Measurements from ENCODE around the gene CST9L.
"Not testable (repeated sequence)": the region's sequence is repeated elsewhere in the genome, so short reads cannot be mapped to it uniquely, and the experiment has no call there.

The CST9L gene

GRCh38 chr20:23585808-23586734, 17.8 kb upstream of the CST9L start:
- no peak for DNase-seq

DNA sequence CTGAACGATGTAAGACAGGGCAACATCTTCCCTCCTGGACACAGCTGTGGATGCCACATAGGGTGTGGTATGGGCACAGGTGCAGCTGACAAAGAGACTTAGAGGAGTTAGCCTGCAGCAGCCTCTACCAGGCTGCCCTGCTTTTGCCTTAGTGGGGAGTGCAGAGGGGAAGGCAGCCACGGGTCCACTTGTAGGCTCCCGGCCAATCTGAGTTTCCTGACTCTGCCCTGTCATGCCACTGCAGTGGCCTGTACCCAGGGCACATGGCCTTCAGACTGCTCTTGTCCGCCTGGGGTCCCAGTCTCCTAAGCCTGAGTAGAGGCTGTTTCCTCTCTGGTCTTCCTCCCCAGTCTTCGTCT, 17.1 kb upstream of the CST9L start:
- DNase-seq: no peak

DNA sequence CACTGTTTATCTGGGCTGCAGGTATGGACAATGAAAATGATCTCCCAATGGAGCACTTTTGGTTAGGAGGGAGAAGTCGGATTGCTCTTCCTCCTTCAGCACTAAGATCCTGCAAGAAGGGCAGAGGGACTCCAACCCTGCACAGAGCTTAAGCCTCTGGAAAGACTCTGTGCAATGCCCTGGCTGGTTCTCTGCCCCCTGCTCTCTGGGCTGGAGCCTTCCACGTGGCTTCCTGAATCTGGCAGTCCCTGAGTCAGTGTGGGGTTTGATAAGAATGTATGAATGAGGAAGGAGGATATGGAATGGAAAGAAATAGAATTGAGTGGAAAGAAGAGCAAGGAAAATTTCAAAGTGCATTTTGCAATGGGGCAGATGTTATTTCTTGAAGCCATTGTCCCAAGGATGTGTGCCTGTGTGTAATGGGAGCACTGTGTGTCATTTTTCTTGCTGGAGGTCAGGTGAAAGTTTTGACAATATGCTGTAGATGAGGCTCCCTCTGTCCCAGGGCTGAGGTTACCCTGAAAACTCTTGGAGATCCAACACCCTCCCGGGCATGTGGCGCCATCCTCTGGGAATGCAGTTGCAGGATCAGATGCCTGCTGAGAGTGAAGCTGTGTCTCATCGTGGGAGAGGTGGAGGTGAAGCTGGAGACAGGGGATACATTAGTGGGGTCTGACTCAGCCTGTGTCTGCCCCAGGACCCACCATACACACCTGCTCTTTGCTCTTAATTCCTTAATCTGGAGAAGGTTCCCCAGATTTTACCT, 16.3 kb upstream of the CST9L start:
- no peak for DNase-seq

- DNase-seq: no peak
Observed at GRCh38 chr20:23583526-23583925, 15.2 kb upstream of the CST9L start.

GRCh38 chr20:23582293-23582692, 14.0 kb upstream of the CST9L start:
- no peak for DNase-seq

DNA sequence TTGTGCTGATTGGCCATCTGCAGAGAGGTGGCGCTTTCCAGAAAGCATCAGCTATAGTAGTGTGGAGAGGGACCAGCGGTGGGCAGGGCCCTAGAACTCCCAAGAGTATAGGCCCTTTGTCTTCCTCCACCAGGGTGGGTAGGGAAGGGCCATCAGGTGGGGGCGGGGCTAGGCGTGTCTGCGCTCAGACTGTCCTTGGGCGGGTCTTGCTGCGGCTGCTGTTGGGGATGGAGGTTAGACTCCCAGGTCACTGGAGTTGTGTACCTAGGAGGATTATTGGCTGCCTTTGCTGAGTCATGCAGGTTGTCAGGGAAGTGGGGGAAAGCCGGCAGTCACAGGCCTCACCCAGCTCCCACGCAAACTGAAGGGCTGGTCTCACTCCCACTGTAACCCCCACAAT, 13.5 kb upstream of the CST9L start:
- DNase-seq: not testable (repeated sequence)

- DNase-seq: no peak
Observed at GRCh38 chr20:23574977-23575376, 6.7 kb upstream of the CST9L start.

DNA sequence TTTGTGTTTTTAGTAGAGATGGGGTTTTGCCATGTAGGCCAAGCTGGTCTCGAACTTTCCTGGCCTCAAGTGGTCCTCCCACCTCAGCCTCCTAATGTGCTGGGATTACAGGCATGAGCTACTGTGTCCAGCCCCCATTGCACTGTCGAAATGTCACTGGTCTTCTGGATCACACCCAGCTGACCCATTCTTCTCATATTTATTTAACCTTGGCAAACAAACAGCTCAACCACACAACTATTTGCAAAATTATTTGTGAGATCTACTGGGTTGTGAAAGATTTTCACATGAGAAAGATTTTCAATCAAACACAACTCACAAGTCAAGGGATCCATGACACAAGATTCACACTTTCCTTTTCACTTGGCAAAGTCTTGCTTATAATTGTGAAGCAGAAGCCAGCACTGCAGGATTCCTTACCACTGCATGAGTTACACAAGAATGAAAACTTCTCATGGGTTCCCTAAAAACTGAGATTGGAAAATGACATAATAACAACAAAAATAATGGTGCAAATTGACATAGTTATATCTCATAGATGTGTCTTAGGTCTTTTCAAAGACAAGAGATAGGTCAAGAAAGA, 2.0 kb upstream of the CST9L start:
- DNase-seq: no peak

DNA sequence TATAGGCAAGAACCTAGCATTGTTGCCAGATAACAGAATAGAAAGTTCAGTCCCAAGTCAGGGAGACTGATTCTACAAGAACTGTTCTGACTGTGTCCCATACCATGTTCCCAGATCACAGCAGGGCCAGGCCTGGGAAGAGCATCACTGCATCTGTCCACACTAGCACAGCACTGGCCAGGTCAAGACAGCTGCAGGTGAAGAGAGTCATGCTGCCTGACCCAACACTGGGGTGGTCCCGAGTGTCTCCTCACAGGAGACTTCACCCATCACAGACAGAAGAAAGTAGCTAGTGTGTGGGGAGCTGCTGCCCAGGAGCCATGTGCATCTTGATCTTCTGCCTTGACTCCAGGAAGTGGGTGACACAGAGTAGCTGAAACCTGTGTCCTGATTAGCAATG, 1.3 kb upstream of the CST9L start:
- DNase-seq: no peak

GRCh38 chr20:23568971-23569330, 667 bp upstream of the CST9L start:
- DNase-seq: no peak

GRCh38 chr20:23566199-23566932, 1.9 kb downstream of the CST9L start:
- DNase-seq: no peak

GRCh38 chr20:23565503-23566045, 2.7 kb downstream of the CST9L start:
- no peak for DNase-seq

GRCh38 chr20:23564927-23565326, 3.4 kb downstream of the CST9L start:
- no peak for DNase-seq

DNA sequence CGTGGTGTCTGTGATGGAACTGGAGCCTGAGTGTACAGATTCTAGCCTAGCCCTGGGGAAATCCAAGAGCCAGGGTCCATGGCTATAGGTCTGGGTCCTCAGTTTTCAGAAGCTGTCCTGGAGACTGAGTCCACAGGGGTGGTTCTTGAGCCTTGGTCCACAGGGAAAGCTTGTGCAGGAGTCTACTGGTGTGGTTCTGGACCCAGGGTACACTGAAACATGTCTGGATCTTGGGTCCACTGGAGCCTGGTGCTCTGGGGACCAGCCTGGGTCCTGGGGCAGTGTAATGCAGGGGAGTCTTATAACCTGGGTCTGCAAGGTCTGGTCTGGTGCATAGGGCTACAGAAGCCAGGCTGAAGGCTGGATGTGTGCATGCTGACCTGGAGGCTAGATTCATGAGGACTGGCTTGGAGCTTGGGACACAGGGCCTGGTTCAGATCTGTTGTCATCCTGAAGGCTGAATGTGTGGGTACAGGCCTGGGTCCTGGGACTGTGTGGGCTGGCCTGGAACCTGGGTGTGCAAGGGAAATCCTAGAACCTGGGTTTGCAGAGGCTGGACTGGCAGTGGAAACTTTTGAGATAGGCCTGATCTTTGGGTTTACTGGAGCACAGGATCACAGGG, 5.5 kb downstream of the CST9L start:
- no peak for DNase-seq

- DNase-seq: no peak
Observed at GRCh38 chr20:23554401-23554800, 13.9 kb downstream of the CST9L start.

DNA sequence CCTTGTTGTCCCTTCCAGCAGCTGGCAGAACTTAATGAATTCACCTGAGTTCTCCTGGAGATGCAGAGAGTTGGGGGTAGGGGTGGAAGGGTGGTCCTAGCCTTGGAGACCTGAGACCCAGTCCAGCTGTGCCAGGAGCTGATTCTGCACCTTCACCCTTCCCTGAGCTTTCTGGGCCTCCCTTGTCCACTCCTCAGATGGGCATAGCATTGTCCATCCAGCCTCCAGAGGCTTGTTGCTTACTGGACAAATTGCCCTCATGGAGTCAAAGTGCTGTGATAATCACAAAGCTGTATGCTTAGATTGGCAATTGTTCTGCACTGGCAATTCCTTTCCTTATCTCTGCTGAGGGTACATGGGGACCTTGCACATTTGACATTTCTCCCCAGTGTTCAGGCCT, 16.5 kb downstream of the CST9L start:
- DNase-seq: no peak

DNA sequence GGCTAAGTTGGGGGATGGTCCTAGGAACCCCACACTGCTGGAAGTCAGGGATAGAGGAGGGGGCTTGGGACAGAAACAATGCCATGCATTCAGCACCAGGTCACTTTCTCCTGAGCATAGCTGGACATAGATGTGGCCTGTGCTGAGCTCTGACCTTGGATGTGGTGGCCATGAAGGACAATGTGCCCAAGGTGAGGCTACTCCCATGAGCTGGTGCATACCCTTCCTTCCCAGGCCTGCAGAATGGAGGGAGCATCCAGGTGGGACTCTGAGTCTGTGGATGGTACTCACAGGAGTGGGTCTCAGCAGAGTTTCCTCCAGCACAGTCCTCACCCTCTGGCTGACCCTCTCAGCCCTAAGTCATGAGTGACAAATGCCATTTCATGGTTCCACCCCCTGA, 16.9 kb downstream of the CST9L start:
- no peak for DNase-seq

DNA sequence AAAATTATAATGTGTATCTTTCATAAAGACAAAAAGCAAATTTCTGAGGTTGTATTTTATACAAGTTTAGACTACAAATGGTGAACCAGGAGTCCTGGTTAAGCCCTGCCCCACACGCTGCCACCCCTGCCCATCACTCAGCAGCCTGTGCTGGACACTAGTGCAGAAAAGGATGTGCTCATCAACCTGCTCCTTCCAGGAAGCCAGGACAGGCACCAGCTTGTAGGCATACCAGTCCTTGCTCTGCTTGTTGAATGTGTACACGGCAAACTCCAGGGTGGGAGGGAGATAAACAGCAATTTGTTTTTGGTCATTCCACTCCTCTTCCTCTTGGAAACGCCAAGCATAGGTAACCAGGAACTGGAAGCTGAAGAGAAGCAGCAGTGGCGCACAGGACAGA, 18.1 kb downstream of the CST9L start:
- DNase-seq: no peak

- DNase-seq: no peak
Observed at GRCh38 chr20:23548408-23548807, 19.9 kb downstream of the CST9L start.

- no peak for DNase-seq
Observed at GRCh38 chr20:23547613-23548012, 20.7 kb downstream of the CST9L start.

DNA sequence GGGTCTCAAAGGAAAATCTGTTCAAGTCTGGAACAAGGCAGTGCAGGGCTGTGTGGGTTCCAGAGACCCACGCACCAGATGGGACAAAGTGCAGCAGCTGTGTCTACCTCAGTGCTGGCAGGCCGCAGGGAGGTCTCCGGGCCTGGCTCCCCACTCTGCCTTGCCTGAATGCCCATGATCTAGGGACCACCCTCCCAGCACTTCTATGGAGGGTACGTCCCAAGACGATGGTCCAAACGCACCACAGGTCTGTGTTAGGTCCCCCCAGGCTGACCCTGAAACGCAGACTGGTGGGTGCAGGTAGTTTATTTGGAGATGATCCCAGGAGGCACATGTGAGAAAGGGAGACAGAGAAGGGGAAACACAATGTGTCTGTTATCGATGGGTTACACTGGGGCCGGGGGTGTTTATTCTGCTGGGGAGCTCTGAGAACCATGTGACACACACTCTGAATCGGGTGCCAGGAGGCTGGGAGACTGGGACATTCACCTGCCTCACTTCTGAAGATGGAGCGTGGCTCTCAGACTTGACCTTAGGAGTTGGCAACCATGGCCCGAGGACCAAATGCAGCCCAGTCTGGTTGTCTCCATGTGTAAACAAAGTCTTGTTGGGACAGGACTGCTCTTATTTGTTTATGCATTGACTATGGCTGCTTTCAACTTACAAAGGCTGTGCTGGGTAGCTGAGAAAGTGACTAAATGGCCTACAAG, 21.7 kb downstream of the CST9L start:
- no peak for DNase-seq

GRCh38 chr20:23544133-23544532, 24.2 kb downstream of the CST9L start:
- DNase-seq: no peak
